CD4-positive, alpha-beta T cell treated with Interleukin-17A for 4 hours (primary cell): ENCODE results near the gene NOX5.

Experiments used
- DNase-seq: peaks from one replicate; pipeline ENCODE4 v3.0.0-alpha.2; 2020; ENCODE audit warnings: mixed read lengths

The NOX5 gene

GRCh38 chr15:68990992-68991500, 23.4 kb upstream of the NOX5 start:
- no peak for DNase-seq

- no peak for DNase-seq
These were observed 22.8 kb upstream of the NOX5 start for GRCh38 chr15:68991723-68992122.

GRCh38 chr15:68992696-68993095, 21.8 kb upstream of the NOX5 start:
- DNase-seq = no peak

GRCh38 chr15:68993276-68993675, 21.2 kb upstream of the NOX5 start:
- no peak for DNase-seq

GRCh38 chr15:68994149-68994548, 20.3 kb upstream of the NOX5 start:
- DNase-seq = no peak

- no peak for DNase-seq
These were observed 19.3 kb upstream of the NOX5 start for GRCh38 chr15:68994981-68995761.

GRCh38 chr15:68997050-68997449, 17.4 kb upstream of the NOX5 start:
- no peak for DNase-seq

GRCh38 chr15:68997930-68998777, 16.3 kb upstream of the NOX5 start:
- DNase-seq = no peak

GRCh38 chr15:68999091-68999490, 15.4 kb upstream of the NOX5 start:
- no peak for DNase-seq

GRCh38 chr15:69000091-69000490, 14.4 kb upstream of the NOX5 start:
- no peak for DNase-seq

- no peak for DNase-seq
These were observed 13.6 kb upstream of the NOX5 start for GRCh38 chr15:69000725-69001503.

GRCh38 chr15:69002783-69003182, 11.7 kb upstream of the NOX5 start:
- DNase-seq = no peak

GRCh38 chr15:69004011-69004410, 10.5 kb upstream of the NOX5 start:
- no peak for DNase-seq

GRCh38 chr15:69008056-69008455, 6.4 kb upstream of the NOX5 start:
- DNase-seq = no peak

GRCh38 chr15:69009341-69009740, 5.2 kb upstream of the NOX5 start:
- DNase-seq = no peak

- DNase-seq = no peak
These were observed 2.9 kb upstream of the NOX5 start for GRCh38 chr15:69011641-69012040.

GRCh38 chr15:69012761-69013364, 1.6 kb upstream of the NOX5 start:
- no peak for DNase-seq

- DNase-seq = no peak
These were observed 629 bp upstream of the NOX5 start for GRCh38 chr15:69013726-69014406.

GRCh38 chr15:69015591-69015990, 1.1 kb downstream of the NOX5 start:
- no peak for DNase-seq

GRCh38 chr15:69016021-69016595, 1.6 kb downstream of the NOX5 start:
- no peak for DNase-seq

- DNase-seq = no peak
These were observed 3.5 kb downstream of the NOX5 start for GRCh38 chr15:69017978-69018377.

- no peak for DNase-seq
These were observed 4.5 kb downstream of the NOX5 start for GRCh38 chr15:69018951-69019350.
